HG03097 (cell line): ENCODE data around the gene RPRML.
"Not testable (repeated sequence)": the region's sequence is repeated elsewhere in the genome, so short reads cannot be mapped to it uniquely, and the experiment has no call there.

Experiments
- ATAC-seq: cut with Tn5 transposase; IDR thresholded peaks from one replicate; pipeline ENCODE4 v1.9.1; 2021; ENCODE audit not compliant: unreplicated experiment, low FRiP score

The RPRML gene

DNA sequence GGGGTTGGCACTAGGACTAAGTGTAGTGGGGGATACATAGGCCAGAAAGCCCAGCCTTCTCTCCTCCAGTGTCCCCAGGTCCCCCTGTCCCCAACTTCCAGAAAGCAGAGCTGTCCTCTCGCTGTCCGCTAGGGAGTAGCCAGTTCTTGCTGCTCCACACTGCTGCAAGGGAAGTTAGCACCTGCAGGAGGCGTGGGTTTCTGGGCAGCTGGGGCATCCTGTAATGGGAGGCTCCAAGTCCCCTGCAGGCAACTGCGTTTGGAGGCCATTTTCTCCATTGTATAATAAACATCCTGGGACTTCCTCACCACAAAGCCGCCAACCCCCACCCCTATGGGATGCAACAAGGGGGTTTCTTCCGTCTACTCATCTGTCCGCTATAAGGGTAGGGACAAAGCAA, 1.7 kb downstream of the RPRML start:
- no peak for ATAC-seq

DNA sequence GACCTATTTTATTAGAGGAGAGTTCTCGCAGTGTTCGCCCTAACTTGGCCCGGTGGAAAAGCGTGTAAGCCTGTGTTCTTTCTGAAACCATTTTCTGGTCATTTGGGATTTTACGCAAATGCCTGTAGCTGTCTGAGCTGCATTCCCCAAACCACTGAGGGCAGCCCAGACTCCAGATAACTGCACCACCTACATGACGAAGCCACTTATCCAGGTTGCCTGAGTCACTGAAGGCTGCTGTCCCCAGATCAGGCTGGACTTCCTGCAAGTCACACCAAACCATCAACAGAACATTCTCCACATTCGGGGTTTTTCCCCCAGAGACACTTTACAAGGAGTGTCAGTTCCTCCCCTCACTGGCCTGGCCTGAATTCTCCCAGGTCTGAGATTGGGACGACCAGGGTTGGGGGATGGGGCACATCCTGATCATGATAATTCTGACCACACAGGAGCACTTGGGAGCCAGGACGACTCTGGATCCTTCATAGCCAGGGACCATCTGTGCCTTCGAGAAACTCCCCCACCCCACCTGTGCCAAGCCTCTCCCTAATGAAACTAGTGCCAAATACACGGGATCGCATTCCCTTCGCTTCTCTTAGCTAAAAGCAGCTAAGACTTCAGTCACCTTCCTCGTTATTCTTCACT, 2.3 kb downstream of the RPRML start:
- ATAC-seq = no peak

GRCh38 chr17:46975287-46975686, 3.8 kb downstream of the RPRML start:
- ATAC-seq = no peak

DNA sequence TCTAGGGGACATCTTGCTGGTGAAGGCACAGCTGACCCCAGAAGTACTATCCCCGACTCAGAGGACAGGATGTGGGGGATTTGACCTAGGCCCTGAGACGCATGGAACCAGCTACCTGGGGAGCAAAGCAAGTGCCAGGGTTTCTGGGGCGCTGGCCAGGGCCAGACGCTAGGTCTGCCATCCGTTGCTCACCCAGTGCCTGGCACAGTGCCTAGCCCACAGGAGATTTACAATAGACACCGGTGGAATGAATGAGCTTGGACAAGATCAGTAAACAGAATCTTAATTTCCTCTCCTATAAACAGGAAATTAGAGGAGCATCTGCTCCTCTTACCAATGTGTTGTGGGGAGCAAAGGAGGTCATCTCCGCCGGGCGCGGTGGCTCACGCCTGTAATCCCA, 5.0 kb downstream of the RPRML start:
- no peak for ATAC-seq

- ATAC-seq = no peak
Observed at GRCh38 chr17:46972346-46972745, 6.7 kb downstream of the RPRML start.

GRCh38 chr17:46971647-46972300, 7.3 kb downstream of the RPRML start:
- ATAC-seq = no peak

- ATAC-seq = no peak
Observed at GRCh38 chr17:46968896-46969295, 10.2 kb downstream of the RPRML start.

DNA sequence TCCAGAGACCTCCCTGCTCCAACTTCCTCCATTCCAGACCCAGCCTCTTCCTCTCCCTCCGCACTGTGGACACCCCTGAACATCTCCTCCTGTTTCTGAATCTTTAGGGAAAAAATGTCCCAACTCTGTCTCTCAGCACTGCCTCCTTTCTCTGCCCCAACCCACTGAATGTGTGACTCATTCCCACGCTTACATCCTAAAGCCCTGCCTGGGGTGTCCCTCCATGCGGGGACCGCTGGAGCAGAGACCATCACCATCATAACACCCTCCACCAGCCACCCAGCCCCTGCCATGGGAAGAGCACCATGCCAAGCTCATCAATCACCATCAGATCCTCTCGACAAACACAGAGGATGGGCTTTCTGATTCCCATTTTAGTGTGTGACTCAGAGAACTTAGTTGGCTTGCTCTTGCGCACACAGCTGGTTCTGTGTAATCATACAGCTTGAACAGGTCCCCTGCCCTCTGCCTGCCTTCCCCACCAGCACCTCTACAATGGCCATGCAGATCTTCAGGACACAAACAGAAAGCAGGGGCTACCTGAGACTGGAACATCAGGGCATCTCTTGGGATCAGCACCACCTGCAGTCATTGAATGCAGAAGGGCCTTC, 10.7 kb downstream of the RPRML start:
- no peak for ATAC-seq

- no peak for ATAC-seq
Observed at GRCh38 chr17:46964315-46965265, 14.5 kb downstream of the RPRML start.

- no peak for ATAC-seq
Observed at GRCh38 chr17:46963571-46963970, 15.5 kb downstream of the RPRML start.

- ATAC-seq = no peak
Observed at GRCh38 chr17:46962374-46962790, 16.7 kb downstream of the RPRML start.

DNA sequence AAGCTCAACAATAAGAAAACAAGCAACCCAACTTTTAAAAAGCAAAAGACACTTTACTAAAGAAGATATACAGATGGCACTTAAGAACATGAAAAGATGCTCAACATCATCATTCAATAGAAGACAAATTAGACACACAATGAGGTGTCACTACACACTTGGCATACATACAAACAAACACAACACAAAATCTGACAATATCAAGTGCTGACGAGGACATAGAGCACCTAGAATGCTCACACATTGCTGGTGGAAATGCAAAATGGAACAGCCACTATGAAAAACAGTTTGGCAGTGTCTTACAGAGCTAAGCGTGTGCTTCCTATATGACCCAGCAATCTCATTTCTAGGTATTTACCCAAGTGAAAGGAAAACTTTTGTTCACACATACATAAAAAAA, 18.9 kb downstream of the RPRML start:
- ATAC-seq = no peak

- no peak for ATAC-seq
Observed at GRCh38 chr17:46958041-46958591, 20.9 kb downstream of the RPRML start.

- not testable (repeated sequence) for ATAC-seq
Observed at GRCh38 chr17:46953191-46953590, 25.9 kb downstream of the RPRML start.

DNA sequence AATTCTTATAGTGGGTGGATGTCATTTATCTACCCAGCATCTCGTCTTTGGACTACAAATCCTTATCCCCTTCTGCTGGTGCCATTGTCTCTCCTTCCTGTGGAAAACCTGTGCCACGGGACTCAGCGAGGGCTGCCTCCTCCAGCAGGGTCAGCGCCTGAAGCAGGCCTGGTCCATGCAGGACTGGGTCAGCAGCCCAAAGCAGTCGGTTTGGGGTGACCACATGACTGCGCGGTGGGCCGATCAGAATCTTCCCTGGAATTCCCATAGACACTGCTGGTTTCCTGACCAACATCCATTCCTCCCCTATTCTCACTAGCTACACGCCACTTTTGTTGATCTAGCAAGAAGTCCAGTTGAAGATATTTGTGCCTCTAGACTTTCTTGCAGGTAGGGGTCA, 26.9 kb downstream of the RPRML start:
- no peak for ATAC-seq

DNA sequence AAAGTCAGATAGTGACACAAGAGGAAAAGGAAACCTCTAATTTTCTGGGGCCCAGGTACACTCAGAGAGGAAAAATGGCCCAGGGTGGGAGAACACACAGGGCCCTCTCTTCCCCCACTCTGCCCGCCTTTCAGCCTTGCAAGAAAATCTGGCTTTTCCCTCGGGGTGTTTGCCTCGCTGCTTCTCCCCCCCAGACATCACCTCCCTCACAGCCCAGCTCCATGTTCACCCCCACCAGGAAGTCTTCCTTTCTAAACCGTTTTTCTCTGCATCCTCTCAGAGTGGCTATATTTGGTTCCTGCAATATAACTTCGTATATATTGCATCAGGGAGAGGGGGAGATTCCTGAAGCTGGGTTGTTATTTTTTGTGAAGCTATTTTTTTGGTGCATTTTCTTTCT, 27.3 kb downstream of the RPRML start:
- ATAC-seq = no peak

DNA sequence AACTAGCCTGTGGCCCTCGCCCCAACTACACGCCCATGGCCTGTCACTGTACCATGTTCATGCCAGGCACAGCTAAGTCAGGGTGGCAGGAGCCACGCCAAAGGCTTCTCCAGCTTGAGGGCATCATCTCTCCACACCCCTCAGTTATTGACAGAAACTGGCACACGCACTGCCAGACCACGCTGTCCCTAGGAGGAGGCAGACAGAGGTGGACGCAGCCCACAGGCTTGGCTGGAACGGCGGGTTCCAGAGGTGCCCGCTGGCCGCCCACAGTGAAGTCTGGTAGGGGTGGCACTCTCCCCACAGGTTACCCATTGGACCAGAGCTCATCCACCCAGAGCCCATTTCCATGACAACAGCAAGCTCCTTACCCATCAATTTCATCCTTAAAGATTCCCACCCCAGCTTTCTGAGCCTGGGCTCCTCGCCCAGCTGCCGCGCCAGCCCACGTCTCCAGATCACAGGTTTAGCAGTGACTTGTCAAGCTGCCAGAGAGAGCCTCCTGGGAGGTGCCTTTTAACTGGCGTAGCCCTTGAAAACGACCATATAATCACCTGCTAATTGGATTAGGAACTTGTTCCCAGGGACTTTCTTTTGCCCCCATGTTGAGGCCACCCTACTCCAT, 27.9 kb downstream of the RPRML start:
- ATAC-seq = no peak

DNA sequence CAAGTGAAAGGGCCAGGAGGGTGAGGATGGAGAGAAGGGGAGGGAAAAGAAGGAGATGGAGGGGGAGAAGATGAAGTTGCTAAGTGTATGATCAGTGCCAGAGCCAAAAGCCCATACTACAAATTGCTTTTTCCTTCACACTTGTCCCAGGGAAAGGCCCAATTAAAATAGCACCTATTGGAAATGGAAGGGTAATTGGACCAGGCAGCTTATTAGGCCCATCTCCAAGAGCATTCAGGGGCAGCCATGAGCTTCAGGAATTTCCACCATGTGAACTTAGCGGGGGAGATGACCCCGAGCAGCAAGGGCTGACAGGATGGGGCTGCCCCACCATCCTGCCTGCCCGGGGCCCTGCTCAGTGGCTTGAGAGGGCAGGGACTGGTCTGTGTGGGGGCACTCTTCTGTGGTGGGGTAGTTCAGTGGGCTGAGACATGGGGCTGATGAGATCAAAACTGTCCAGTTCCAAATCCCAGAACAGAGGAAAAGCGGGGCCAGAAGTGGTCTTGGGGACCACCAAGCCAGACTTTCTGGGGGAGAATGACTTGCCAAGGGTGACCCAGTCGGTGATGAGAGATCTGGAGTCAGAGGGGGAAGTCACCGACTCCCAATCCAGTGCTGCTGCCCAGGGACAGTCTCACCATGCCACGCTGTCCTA, 28.6 kb downstream of the RPRML start:
- ATAC-seq = no peak

GRCh38 chr17:46949291-46950174, 29.5 kb downstream of the RPRML start:
- ATAC-seq = no peak
